Ectodermal cell (in vitro differentiated cells): ENCODE data around the gene THY1.
"Not testable (repeated sequence)": the region's sequence is repeated elsewhere in the genome, so short reads cannot be mapped to it uniquely, and the experiment has no call there.

Source experiments
- H3K27ac ChIP-seq: 2 replicates; pipeline ENCODE4 v1.7.0; 2013; ENCODE audit warnings: mild to moderate bottlenecking, low read depth, low read length; ENCODE audit not compliant: insufficient read depth, poor library complexity, severe bottlenecking
- H3K27me3 ChIP-seq: 2 replicates; pipeline ENCODE4 v1.7.0; 2013; ENCODE audit warnings: mild to moderate bottlenecking, low read length; ENCODE audit not compliant: insufficient read depth, control insufficient read depth, poor library complexity, severe bottlenecking
- H3K36me3 ChIP-seq: one replicate; pipeline ENCODE4 v1.7.0; 2013; ENCODE audit warnings: low read length; ENCODE audit not compliant: control insufficient read depth, insufficient read depth
- H3K4me1 ChIP-seq: one replicate; pipeline ENCODE4 v1.7.0; 2013; ENCODE audit warnings: low read length; ENCODE audit not compliant: control insufficient read depth, insufficient read depth
- H3K4me3 ChIP-seq: 2 replicates; pipeline ENCODE4 v1.7.0; 2013; ENCODE audit warnings: low read depth, low read length, control low read depth; ENCODE audit not compliant: insufficient read depth
- H3K9me3 ChIP-seq: 2 replicates; pipeline ENCODE4 v1.7.0; 2013; ENCODE audit warnings: mild to moderate bottlenecking, low read length, moderate library complexity; ENCODE audit not compliant: control insufficient read depth
- WGBS, 2 experiments: methylation state at CpG; one replicate each; pipeline ENCODE4 v1.1.7; 2013; ENCODE audit warnings: missing lambda C conversion rate in 2 of 2; 5-methylcytosine and 5-hydroxymethylcytosine counted together

Gene THY1

DNA sequence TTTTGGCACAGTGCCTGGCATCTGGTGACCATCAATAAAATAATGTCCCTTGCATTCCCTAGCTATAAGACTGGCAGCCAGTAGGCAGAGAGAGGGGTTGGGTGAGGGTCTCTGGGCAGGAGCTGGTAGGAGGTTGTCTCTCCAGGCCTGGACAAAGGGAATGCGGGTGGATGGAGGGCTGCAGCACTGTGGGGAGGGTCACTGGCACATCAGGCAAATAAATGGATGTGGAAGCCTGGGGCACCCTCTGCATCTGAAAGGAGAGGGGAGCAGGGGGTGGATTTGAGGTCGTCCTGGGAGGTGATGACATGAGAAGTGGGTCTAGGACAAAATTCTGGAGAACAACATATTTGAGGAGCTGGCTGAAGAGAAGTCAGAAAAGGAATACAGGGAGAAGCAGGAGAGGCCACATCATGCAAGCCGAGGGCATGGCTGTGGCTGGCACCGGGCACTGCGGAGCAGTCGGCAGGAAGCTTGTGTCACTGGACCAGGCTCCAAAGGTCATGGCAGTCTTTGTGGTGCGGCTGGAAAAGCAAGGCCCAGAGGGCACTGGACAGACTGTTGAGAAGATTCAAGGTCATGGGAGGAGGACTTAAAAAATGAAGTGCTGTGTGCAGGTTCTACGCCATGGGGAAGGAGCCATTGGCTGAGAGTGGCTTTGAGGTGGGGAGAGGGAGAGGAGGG is 36.5 kb upstream of the THY1 start:
- Histone ChIP-seq H3K4me1 (no peaks in the 10 kb centered on the region), H3K27ac (no peak overlapping the region)
- WGBS, 2 experiments, result 88 to 89% methylated on average over 8 of the region's 8 CpGs

DNA sequence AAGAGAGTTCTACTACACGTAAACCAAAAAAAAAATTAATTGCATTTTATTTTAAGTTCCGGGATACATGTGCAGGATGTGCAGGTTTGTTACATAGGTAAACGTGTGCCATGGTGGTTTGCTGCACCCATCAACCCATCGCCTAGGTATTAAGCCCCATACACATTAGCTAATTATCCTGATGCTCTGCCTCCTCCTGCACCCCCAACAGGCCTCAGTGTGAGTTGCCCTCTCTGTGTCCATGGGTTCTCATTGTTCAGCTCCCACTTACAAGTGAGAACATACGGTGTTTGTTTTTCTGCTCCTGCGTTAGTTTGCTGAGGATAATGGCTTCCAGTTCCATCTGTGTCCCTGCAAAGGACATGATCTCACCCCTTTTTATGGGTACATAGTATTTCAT is 32.7 kb upstream of the THY1 start:
- H3K4me1 ChIP-seq, H3K27me3 ChIP-seq, H3K9me3 ChIP-seq, H3K36me3 ChIP-seq, H3K27ac ChIP-seq, H3K4me3 ChIP-seq: not testable (repeated sequence)
- 74 to 81% methylated on average over 4 to 6 of the region's 6 CpGs for WGBS, 2 experiments

More for the DNA sequence above, 36.5 kb upstream of the THY1 start:
- no peak overlapping the region for H3K4me3 ChIP-seq
- H3K36me3 ChIP-seq, result no peaks in the 10 kb centered on the region
- no peaks in the 10 kb centered on the region for H3K27me3 ChIP-seq
- no peaks in the 10 kb centered on the region for H3K9me3 ChIP-seq

DNA sequence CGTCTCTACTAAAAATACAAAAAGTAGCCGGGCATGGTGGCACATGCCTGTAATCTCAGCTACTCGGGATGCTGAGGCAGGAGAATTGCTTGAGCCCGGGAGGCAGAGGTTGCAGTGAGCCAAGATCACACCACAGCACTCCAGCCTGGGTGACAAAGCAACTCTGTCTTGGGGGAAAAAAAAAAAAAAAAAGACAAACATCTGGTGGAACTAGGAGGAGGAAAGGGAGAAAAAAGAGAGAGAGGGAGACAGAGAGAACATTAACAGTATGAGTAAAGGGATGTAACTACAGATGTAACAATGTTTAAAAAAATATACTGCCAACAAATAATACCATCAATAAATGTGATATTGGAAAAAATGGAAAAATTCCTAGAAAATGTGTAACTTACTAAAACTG is 32.3 kb upstream of the THY1 start:
- H3K9me3 ChIP-seq, H3K4me3 ChIP-seq, H3K27ac ChIP-seq, H3K4me1 ChIP-seq, H3K36me3 ChIP-seq, H3K27me3 ChIP-seq: not testable (repeated sequence)
- 87 to 89% methylated on average over 4 of the region's 4 CpGs for whole genome bisulfite sequencing, 2 experiments

DNA sequence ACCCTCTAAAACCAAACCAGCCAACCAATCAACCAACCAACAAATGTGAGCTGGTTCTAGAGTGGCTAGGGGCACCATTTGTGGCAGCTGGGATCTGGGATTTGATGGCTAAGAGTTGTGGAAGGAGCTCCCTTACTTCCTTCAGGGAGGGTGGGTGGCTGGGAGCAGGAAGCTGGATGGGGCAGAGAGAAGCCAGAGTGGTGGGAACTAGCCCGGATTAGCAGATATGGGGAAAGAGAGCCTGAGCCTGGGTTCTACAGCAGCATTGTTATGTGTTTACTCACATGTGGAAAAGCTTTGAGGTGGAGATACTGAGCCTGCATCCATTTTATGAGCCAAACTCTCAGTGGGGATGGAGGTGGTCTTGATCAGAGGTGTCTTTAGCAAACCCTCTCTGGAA is 30.9 kb upstream of the THY1 start:
- Histone ChIP-seq H3K36me3 (no peaks in the 10 kb centered on the region), H3K4me3 (no peak overlapping the region), H3K4me1 (no peaks in the 10 kb centered on the region), H3K27me3 (no peaks in the 10 kb centered on the region), H3K27ac (no peak overlapping the region), H3K9me3 (no peaks in the 10 kb centered on the region)
- 83 to 91% methylated on average over 1 of the region's 1 CpG for WGBS, 2 experiments

DNA sequence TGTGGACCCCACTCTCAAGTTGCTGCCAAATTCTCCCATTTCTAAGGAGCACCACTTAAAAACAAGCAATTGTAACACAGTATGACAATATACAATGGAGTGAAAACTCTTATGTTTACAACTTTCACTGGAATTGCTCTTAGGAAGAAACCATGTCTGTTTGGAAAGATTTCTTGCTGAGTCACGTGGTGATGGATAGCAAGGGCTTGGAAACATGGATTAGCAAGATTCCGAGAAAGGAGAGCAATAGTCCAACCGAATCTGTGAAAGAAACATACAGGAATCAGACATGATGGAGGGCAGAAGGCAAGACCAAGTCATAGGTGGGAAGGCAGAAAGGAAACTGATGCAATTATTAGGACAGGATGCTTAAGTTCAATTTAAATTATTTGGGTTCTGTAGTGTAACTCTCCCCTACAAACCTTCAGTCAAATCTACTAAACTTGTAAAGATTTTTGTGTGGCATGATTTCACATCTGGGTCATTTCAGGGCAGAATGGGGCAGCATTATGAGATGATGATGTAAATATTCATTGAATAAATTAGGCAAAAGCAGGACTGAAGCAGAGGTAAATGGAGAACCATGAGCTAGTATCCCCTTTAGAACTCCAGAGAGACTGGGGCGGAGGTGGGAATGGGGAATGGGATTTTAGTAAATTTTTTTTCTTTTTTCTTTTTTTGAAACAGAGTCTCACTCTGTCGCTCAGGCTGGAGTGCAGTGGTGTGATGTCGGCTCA is 27.8 kb upstream of the THY1 start:
- H3K36me3 ChIP-seq, result no peaks in the 10 kb centered on the region
- WGBS, 2 experiments, result 87 to 93% methylated on average over 6 of the region's 6 CpGs
- H3K27me3 ChIP-seq, result no peaks in the 10 kb centered on the region
- H3K4me3 ChIP-seq, result no peak overlapping the region
- no peak overlapping the region for H3K27ac ChIP-seq
- no peaks in the 10 kb centered on the region for H3K9me3 ChIP-seq
- no peaks in the 10 kb centered on the region for H3K4me1 ChIP-seq

DNA sequence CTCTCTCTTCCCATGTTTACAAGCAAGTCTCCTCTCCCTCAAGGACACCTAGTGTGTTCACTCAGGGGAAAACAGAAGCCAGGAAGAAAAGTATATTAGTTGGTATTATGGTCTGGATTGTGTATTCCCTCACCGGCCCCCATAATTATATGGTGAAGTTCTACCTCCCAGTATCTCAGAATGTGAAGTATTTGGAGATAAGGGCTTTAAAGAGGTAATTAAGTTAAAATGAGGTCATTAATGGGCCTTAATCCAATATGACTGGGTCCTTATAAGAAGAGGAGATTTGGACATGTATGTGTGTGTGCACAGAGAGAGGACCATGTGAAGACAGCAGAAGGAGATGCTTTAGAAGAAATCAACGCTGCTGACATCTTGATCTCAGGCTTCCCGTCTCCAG is 26.5 kb upstream of the THY1 start:
- Histone ChIP-seq H3K27ac (no peak overlapping the region), H3K4me3 (no peak overlapping the region), H3K36me3 (no peaks in the 10 kb centered on the region), H3K9me3 (no peaks in the 10 kb centered on the region), H3K4me1 (no peaks in the 10 kb centered on the region), H3K27me3 (no peaks in the 10 kb centered on the region)
- WGBS, 2 experiments, result 91 to 95% methylated on average over 2 to 3 of the region's 3 CpGs

DNA sequence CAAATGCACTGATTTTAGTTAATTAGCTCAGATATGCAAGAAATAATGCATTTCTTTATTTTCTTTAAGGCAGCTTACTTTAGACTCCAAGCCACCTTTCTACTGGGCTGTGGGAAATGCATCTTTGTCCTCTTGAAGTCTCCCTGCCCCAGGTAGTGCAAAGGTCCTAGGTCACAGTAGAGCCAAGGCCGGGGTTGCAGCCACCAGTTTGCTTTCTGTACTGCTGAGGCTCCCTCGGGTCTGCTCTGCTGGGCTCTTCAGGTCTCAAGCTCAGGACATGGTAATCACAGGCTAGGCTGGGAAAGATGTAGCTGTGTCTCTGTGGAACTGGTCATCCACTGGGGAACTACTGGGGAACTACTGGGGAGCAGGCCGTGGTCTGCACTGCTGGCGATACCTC is 25.4 kb upstream of the THY1 start:
- Histone ChIP-seq H3K27me3 (no peaks in the 10 kb centered on the region), H3K4me3 (no peak overlapping the region), H3K4me1 (no peaks in the 10 kb centered on the region), H3K27ac (no peak overlapping the region), H3K9me3 (no peaks in the 10 kb centered on the region), H3K36me3 (no peaks in the 10 kb centered on the region)
- WGBS, 2 experiments, result 92 to 95% methylated on average over 4 of the region's 4 CpGs

DNA sequence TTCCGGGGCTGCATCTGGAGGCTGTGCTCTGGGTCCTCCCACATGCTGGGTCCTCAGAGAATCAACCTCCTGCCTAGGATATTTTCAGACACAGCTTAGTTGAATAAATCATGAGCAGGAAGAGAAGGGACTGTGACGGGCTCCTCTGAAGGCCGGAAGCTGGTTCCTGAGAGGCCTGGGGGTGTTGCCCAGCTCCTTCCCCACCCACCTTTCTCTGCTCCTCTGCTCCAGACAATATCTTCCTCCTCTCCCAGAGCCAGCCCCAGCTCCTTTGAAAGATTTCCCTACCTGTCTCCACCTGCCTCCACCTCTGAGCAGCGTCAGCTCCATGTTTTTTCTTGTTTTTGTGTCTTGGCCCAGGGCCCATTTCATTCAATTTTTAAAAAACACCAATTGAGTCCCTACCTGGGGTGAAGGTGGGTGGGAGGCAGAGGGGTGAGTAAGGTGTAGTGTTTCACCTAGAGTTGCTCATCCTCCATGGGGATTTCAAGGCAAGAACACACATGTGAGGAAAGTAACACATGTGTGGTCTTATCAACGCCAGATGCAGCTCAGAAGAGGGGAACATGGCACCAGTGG is 24.8 kb upstream of the THY1 start:
- 87 to 89% methylated on average over 5 of the region's 5 CpGs for WGBS, 2 experiments
- Histone ChIP-seq H3K27ac (no peak overlapping the region), H3K9me3 (no peaks in the 10 kb centered on the region), H3K27me3 (no peaks in the 10 kb centered on the region), H3K36me3 (no peaks in the 10 kb centered on the region), H3K4me1 (no peaks in the 10 kb centered on the region), H3K4me3 (no peak overlapping the region)

DNA sequence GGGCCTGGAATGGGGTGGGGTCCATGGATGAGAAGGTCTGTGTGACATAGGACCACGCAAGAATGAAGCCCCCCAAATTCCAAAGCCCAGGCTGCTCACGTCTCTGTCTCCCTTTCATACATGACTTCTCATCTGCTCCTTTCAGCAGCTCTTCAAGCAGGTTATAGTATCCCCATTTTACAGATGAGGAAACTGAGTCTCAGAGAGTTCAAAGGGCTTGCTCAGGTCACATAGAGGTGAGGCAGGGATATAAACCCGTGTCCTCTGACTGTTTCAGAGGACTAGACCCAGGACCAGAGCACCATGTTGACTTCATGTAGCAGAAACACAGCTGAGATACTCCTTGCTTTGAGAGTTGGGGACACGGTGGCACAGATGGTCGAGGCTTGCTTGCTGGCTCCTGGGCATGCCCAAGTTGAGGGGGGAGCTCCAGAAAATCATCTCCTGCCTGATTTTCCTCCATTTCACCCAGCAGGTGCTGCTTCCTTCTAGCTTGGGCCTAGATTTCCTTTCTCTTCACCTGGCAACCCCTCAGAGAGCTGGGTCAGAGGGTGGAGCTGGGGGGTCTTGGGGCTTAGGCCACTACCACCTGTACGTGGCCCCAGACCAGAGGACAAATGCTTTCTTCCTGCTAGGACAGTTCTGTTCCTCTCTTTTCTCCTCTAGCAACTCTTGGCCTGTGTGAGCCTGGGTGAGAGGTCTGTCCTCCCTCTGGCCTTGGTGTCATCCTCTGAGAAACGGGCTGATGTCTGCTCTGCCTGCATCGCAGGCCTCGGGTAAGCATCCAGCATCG is 24.1 kb upstream of the THY1 start:
- Histone ChIP-seq H3K36me3 (no peaks in the 10 kb centered on the region), H3K27me3 (no peaks in the 10 kb centered on the region), H3K27ac (no peak overlapping the region), H3K4me1 (no peaks in the 10 kb centered on the region), H3K9me3 (no peaks in the 10 kb centered on the region), H3K4me3 (no peak overlapping the region)
- WGBS, 2 experiments, result 91 to 94% methylated on average over 10 of the region's 10 CpGs

DNA sequence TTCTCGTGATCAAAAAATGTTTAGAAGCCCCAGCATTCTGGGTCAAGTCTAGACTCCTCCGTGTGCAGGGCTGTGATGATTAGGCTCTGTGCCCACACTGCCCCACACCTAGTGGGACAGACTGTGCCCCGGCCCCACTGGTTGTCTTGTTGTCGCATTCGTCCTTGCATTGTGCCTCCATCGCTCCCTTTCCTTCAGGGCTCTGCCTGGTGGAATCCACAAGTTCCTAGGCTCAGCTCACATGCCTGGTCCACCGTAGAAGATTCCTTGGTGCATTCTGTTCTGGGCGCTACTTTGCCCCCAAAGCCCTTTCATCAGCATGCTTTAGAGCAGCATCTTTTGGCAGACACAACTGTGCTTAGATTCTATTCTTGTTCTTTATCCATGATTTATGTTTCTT is 23.5 kb upstream of the THY1 start:
- no peak overlapping the region for H3K4me3 ChIP-seq
- no peak overlapping the region for H3K27ac ChIP-seq
- H3K36me3 ChIP-seq, result no peaks in the 10 kb centered on the region
- H3K9me3 ChIP-seq, result no peaks in the 10 kb centered on the region
- H3K4me1 ChIP-seq, result no peaks in the 10 kb centered on the region
- WGBS, 2 experiments, result 94% methylated on average over 8 of the region's 8 CpGs
- no peaks in the 10 kb centered on the region for H3K27me3 ChIP-seq
